GM20000 (cell line): ENCODE results near the gene SLC25A38.

Experiments used
- DNase-seq: peaks from one replicate; pipeline ENCODE4 v3.0.0; 2012; ENCODE audit warnings: low spot score
- TF ChIP-seq, protein P1 (sequence below): IDR thresholded peaks from 2 replicates; pipeline ENCODE4 v1.5.1; 2012; ENCODE audit warnings: mild to moderate bottlenecking, control low read depth; ENCODE audit errors: extremely low read depth, missing control alignments

The SLC25A38 gene

DNA sequence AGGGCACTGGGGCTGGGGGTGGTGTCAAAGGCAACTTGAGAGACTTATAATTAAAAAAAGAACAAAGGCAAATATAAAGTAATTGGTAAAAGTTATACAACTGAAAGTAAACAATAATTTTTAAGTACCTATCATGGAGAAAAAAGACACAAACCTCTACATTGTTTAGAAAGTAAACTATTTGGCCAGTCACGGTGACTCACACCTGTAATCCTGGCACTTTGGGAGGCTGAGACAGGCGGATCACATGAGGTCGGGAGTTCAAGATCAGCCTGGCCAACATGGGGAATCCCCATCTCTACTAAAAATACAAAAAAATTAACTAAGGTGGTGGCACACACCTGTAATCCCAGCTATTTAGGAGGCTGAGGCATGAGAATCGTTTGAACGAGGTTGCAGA is 49.2 kb downstream of the SLC25A38 start:
- no peak for DNase-seq
- TF ChIP-seq, protein P1, sequence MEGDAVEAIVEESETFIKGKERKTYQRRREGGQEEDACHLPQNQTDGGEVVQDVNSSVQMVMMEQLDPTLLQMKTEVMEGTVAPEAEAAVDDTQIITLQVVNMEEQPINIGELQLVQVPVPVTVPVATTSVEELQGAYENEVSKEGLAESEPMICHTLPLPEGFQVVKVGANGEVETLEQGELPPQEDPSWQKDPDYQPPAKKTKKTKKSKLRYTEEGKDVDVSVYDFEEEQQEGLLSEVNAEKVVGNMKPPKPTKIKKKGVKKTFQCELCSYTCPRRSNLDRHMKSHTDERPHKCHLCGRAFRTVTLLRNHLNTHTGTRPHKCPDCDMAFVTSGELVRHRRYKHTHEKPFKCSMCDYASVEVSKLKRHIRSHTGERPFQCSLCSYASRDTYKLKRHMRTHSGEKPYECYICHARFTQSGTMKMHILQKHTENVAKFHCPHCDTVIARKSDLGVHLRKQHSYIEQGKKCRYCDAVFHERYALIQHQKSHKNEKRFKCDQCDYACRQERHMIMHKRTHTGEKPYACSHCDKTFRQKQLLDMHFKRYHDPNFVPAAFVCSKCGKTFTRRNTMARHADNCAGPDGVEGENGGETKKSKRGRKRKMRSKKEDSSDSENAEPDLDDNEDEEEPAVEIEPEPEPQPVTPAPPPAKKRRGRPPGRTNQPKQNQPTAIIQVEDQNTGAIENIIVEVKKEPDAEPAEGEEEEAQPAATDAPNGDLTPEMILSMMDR = no peak

DNA sequence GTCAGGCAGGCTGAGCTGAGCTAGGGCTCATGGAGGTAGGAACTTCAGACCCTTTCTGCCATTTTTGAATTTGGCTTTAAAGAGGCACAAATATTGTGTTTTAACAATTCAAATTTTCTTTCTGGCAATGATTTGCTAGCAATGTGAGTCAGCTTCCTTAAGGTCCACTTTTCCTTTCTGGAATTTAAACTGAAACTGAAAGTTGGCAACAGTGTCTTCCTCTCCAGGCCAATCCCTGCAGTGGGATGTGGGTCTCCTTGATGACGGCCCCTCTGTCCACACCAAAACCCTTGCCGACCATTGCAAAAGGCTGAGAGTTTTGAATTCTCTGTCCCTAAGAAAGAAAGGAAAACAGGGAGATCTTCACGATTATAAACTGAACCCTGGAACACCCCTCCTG is 50.5 kb downstream of the SLC25A38 start:
- TF ChIP-seq, protein P1 = no peak
- DNase-seq = no peak

DNA sequence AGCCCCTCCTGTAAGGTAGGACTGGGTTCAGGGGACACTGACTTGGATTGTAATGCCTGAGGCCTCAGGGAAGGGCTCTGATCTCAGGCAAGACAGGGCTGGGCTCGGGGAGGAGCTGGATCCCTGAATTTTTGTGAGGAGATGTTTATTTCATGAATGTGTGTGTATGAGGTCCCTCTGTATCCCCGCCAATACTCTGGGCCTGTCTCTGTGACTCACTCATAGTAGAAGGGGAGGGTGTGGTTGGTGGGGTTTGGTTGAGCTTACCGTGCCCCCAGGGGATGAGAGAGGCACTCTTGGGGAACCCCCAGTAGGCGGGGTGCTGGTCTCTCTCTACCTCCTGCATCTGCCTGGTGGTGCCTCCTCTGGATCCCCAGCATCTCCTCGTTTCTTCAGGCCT is 51.4 kb downstream of the SLC25A38 start:
- TF ChIP-seq, protein P1 = no peak
- no peak for DNase-seq

DNA sequence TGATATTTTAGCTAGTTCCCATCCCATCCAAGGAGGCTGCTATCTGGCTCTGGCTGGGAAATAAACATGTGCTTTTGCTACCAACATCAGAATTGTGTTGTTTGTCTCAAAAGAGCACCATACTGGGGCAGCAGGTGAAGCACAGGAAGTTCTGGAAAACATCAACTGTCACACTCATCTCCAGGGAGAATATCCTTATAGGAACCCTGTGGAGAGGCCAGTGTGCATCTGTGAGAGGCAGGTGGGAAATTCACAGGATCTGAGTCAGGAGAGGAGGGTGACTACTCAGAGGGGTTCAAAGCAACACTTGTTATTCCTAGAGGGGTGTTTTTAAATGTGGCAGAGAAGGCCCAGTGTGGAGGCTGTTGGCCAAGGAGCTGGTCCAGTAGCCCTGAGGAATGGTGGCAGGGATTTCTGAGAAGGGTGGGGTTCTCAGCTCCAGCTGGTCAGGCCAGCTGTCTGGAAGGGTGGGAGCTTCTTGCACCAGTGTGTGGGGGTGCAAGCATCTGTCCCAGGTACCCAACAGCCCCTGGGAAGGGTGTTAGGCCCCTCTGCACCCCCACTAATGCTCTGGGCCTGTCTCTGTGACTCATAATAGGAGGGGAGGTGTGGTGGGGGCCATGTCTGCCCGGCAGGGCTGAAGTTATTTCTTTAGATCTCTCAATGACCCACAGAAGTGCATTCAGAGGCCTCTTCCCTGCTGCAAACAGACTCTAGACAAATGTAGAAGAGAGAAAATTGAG is 52.0 kb downstream of the SLC25A38 start:
- TF ChIP-seq, protein P1 = no peak
- DNase-seq = no peak

DNA sequence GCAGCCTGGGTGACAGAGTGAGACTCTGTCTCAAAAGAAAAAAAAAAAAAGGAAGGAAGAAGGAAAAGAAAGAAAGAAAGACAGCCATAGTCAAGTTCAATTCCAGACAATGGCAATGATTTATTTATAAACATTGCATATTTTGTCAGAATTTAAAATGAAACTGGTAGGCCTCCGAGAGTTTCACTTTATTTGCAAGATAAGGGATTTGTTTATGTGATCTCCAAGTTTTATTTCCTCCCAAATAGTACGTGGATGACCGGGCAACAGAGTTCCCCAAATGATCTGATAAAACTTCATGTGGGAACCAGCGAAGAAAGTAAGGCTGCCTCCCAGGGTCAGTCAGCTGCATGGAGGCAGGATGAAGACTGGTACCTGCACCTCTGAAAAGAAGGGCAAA is 55.7 kb downstream of the SLC25A38 start:
- DNase-seq = no peak
- TF ChIP-seq, protein P1 = no peak

DNA sequence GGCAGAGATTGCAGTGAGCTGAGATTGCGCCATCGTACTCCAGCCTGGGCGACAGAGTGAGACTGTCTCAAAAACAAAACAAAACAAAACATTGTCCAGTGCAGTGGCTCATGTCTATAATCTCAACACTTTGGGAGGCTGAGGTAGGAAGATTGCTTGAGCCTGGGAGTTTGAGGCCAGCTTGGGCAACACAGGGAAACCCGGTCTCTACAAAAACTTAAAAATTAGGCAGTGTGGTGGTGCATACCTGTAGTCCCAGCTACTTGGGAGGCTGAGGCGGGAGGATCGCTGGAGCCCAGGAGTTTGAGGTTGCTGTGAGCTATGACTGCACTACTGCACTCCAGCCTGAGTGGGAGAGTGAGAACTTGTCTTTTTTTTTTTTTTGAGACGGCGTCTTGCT is 57.1 kb downstream of the SLC25A38 start:
- DNase-seq = no peak
- TF ChIP-seq, protein P1 = no peak

GRCh38 chr3:39443530-39443929 is 60.4 kb downstream of the SLC25A38 start:
- no peak for DNase-seq
- TF ChIP-seq, protein P1 = no peak
